Activated T-cell treated with anti-CD3 and anti-CD28 coated beads for 4 hours (primary cell): Measurements from ENCODE around the gene UMAD1.

Experiments
- DNase-seq: peaks from one replicate; pipeline ENCODE4 v3.0.0-alpha.2; 2020

UMAD1 gene

DNA sequence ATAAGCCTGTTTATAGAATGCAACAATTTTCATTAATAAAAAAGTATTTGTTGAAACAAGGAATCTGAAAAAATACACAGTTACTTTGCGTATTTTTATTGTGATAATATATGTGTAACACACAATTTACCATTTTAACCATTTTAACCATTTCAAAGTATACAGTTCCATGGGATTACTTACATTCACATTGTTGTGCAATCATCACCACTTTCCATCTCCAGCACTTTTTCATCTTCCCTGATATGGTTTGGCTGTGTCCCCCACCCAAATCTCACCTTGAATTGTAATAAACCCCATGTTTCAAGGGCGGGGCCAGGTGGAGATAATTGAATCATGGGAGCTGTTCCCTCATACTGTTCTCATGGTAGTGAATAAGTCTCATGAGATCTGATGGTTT lies 266.8 kb downstream of the UMAD1 start:
- no peak for DNase-seq

GRCh38 chr7:7908622-7909145 lies 268.1 kb downstream of the UMAD1 start:
- DNase-seq = no peak

GRCh38 chr7:7909376-7909775 lies 268.8 kb downstream of the UMAD1 start:
- no peak for DNase-seq

DNA sequence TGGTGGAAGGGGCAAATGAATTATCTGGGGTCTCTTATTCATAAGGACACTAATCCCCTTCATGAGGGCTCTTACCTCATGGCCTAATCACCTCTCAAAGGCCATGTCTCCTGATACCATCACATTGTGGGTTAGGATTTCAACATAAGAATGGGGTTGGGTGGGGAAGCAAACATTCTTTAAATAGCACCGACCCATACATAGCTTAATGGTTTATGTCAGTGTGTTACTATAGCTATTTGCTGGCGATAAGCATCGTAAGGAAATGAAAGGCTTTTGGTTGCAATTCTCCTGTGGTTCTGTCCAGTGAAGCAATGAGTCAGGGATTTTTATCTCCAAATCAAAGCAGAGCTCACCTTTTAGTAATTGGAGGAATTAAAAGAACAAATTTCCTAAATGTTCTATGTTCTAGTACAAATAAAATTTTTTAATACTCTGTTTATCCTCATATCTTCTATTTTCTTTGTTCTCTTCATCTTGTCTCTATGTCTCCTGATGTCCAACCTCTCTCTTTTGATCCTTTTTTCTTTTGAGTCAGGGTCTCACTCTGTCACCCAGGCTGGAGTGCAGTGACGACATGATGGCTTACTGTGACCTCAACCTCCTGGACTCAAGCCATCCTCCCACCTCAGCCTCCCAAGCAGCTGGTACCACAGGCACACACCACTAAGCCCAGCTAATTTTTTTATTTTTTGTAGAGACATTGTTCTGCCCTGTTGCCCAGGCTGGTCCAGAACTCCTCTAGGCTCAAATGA lies 271.0 kb downstream of the UMAD1 start:
- DNase-seq = no peak

GRCh38 chr7:7912937-7913336 lies 272.4 kb downstream of the UMAD1 start:
- no peak for DNase-seq

DNA sequence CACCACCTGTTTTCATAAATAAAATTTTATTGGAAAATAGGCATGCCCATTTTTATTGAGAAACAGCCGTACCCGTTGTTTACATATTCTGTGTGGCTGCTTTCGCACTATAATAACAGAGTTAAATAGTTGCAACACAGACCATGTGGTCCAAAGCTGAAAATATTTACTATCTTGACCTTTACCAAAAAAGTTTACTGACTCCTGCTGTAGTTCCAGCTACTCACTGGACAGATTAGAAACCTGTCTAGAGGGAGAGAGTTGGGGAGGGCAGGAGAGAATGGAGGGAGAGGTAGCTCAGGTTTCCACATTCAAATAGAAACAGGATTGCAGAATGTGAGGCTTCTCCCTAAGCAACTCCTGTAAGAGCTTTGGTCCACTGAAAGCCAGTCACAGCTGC lies 273.0 kb downstream of the UMAD1 start:
- no peak for DNase-seq

DNA sequence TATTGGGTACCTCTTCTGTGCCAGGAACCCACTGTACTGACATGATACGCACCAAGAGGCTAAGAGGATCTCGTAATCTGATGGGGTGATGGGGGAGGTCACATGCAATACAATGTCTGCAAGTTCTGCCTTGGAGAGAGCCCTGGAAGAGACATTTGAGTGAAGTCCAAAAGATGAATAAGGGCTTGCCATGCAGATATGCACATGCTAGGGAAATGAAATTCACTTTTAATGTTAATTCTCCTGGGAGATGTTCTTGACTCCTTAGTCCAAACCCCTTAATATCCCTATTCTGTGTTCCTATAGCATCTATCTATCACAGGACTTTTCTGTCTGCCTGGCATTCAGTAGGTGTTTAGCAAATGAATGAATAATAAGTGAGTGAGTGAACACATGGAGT lies 274.0 kb downstream of the UMAD1 start:
- DNase-seq = no peak

DNA sequence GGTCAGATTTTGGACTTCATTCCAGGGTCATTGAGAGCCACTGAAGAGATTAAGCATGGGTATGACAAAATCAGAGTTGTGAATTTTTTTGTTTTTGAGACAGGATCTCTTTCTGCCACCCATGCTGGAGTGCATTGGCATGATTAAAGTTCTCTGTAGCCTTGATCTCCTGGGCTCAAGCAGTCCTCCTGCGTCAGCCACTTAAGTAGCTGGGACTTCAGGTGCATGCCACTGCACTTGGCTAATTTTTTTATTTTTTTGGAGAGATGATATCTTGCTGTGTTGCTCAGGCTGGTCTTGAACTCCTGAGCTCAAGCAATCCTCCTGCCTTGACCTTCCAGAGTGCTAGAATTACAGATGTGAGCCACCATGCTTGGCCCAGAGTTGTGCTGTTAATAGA lies 275.5 kb downstream of the UMAD1 start:
- no peak for DNase-seq

- no peak for DNase-seq
These were observed 277.0 kb downstream of the UMAD1 start for GRCh38 chr7:7917593-7917992.

- DNase-seq = no peak
These were observed 278.3 kb downstream of the UMAD1 start for GRCh38 chr7:7918736-7919448.

GRCh38 chr7:7919449-7919945 lies 278.9 kb downstream of the UMAD1 start:
- no peak for DNase-seq

- DNase-seq = no peak
These were observed 279.5 kb downstream of the UMAD1 start for GRCh38 chr7:7920056-7920455.

DNA sequence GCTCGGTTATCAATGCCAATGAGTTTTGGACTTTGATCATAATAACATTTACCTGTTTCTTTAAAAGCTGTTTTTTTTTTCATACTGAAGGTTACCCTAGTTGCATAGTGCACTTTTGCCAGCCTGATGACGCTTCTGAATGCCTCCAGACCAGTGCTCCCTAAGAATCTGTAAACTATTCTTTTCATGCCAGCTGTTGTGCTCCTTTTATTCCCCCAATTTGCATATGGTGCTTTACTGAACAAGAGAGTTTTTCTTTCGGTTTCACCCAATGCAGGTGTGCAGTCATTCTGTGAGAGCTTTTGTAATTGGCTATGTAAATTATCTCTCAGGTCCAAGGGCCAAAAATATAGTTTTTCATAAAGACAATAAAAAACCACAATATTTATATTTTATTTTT lies 279.9 kb downstream of the UMAD1 start:
- no peak for DNase-seq

GRCh38 chr7:7921830-7922229 lies 281.3 kb downstream of the UMAD1 start:
- no peak for DNase-seq

DNA sequence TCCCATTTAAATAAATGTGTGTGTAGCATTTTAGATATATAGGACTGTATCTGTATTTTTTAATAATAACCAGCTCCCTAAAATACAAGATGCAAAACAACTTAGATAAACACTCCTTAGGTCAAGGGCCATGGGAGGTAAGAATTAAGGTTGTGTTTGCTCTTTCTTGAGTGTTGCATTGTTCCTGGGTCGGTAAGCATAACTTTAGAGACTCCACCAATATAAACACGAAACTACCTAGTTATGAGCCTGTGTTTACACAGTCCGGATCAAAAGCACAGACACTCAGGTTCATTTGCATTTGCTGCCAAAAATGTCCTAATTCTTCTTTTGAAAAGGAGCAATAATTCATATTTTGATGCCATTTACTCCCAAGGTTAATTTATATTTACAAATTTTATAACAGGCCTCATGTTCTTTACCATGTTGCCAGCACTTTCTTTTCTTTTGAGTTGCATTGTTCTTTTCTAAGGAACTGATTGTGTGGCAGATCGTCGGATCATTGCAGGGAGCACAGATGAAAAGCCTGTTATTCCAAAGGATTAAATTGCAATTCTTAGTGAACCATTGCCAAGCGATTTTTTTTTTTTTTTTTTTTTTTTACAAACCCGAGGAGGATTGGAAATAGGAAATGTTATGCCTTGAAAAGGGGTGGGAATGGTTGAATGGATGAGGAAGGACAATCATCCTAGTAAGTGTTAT lies 282.3 kb downstream of the UMAD1 start:
- DNase-seq = no peak

- DNase-seq = no peak
These were observed 283.3 kb downstream of the UMAD1 start for GRCh38 chr7:7923818-7924217.

- DNase-seq = no peak
These were observed 283.8 kb downstream of the UMAD1 start for GRCh38 chr7:7924303-7924702.
